OCI-LY7 (cell line): ENCODE results near the gene MYH6. TPM values are rescaled to one million over a fixed set of nuclear protein-coding genes. Genes with fewer than 3 reads are reported as not detected.
"Not testable (repeated sequence)": the region's sequence is repeated elsewhere in the genome, so short reads cannot be mapped to it uniquely, and the experiment has no call there.

Experiments
- BruUV-seq: library from RNA; stranded (reverse); fragments of 400-500 nt; replicated peaks from 2 replicates; lab custom pipeline; 2021; lab: Mats Ljungman, UMichigan
- CTCF ChIA-PET: fragments of 300-600 bp; sonication (Branson Sonifier 250); formaldehyde crosslinking; loops from one replicate; lab custom pipeline; 2022; ENCODE audit warnings: antibody characterized with exemption; ENCODE audit not compliant: unreplicated experiment; lab: Charles Lee
- POLR2A ChIA-PET: fragments of 300-600 bp; sonication (Branson Sonifier 250); formaldehyde crosslinking; loops from one replicate; lab custom pipeline; 2022; ENCODE audit warnings: antibody characterized with exemption; lab: Charles Lee
- DNase-seq: peaks from one replicate; pipeline ENCODE4 v3.0.0-alpha.2; 2015; ENCODE audit warnings: low spot score
- H2AFZ ChIP-seq: fragments of 200-600 bp; sonication (generic), shearing (Covaris generic); 2 replicates; pipeline ENCODE4 v1.6.1; 2014; ENCODE audit warnings: mild to moderate bottlenecking, antibody characterized with exemption, low read length, moderate library complexity
- H3K27ac ChIP-seq: fragments of 200-600 bp; sonication (generic); 2 replicates; pipeline ENCODE4 v1.5.1; 2014; ENCODE audit warnings: mixed run types, low read depth, mild to moderate bottlenecking, moderate library complexity, low read length, inconsistent platforms; ENCODE audit not compliant: poor library complexity, severe bottlenecking
- H3K36me3 ChIP-seq: fragments of 200-600 bp; sonication (generic); 2 replicates; pipeline ENCODE4 v1.6.1; 2014; ENCODE audit warnings: mild to moderate bottlenecking, antibody characterized with exemption, low read length, moderate library complexity, mixed read lengths; ENCODE audit not compliant: insufficient read depth
- H3K4me1 ChIP-seq: fragments of 200-600 bp; sonication (generic); 2 replicates; pipeline ENCODE4 v1.5.1; 2014; ENCODE audit warnings: mild to moderate bottlenecking, low read length; ENCODE audit not compliant: insufficient read depth, poor library complexity, severe bottlenecking
- H3K4me2 ChIP-seq: fragments of 200-600 bp; sonication (generic); 2 replicates; pipeline ENCODE4 v1.6.1; 2014; ENCODE audit warnings: mild to moderate bottlenecking, low read length
- H3K4me3 ChIP-seq: fragments of 200-600 bp; sonication (generic); 2 replicates; pipeline ENCODE4 v1.5.1; 2014; ENCODE audit warnings: mild to moderate bottlenecking, low read depth, low read length; ENCODE audit not compliant: poor library complexity, severe bottlenecking
- H3K79me2 ChIP-seq: fragments of 200-600 bp; sonication (generic); 2 replicates; pipeline ENCODE4 v1.6.1; 2016; ENCODE audit warnings: low read depth, mild to moderate bottlenecking, low read length, moderate library complexity, mixed read lengths; ENCODE audit not compliant: insufficient read depth
- H3K9me2 ChIP-seq: fragments of 200-600 bp; sonication (generic); 2 replicates; pipeline ENCODE4 v1.6.1; 2016; ENCODE audit warnings: mild to moderate bottlenecking, low read length, mixed read lengths; ENCODE audit not compliant: insufficient read depth
- H3K9me3 ChIP-seq: fragments of 200-600 bp; sonication (generic); 2 replicates; pipeline ENCODE4 v1.6.1; 2014; ENCODE audit warnings: mild to moderate bottlenecking, mixed run types, low read length, mixed read lengths
- H4K20me1 ChIP-seq: fragments of 200-600 bp; sonication (generic); 2 replicates; pipeline ENCODE4 v1.6.1; 2014; ENCODE audit warnings: mild to moderate bottlenecking, antibody characterized with exemption, low read length, moderate library complexity, mixed read lengths; ENCODE audit not compliant: insufficient read depth
- EZH2phosphoT487 ChIP-seq: fragments of 200-600 bp; sonication (generic); IDR thresholded peaks from 2 replicates; pipeline ENCODE4 v1.6.1; 2018; ENCODE audit warnings: low read depth, borderline replicate concordance, mild to moderate bottlenecking, mixed run types, antibody characterized with exemption, low read length, moderate library complexity, mixed read lengths
- intact Hi-C: fragments of 100-400 bp; cut with micrococcal nuclease; formaldehyde crosslinking; loops from one replicate; pipeline ENCODE4 v1.10.0; 2022; ENCODE audit not compliant: unreplicated experiment
- total RNA-seq, 2 experiments: library from RNA; depleted of rRNA in 1 of 2; stranded (reverse); fragments of >200 nt in 1 of 2; shearing (Covaris generic) in 1 of 2; gene quantifications; 2 replicates each; pipeline ENCODE4 v1.2.3, GENCODE V29; 2014 to 2022
- TF ChIP-seq, protein P1 (sequence below): fragments of 200-600 bp; sonication (generic); conservative IDR thresholded peaks from 2 replicates; pipeline ENCODE4 v1.5.1; 2014; ENCODE audit warnings: mild to moderate bottlenecking, antibody characterized with exemption, low read length, moderate library complexity, mixed read lengths

MYH6 gene
- total RNA-seq, 2 experiments from 2014 or later: not detected

- no peaks in the 10 kb centered on the region for H4K20me1 ChIP-seq
- H3K79me2 ChIP-seq: no peaks in the 10 kb centered on the region
- TF ChIP-seq, protein P1, sequence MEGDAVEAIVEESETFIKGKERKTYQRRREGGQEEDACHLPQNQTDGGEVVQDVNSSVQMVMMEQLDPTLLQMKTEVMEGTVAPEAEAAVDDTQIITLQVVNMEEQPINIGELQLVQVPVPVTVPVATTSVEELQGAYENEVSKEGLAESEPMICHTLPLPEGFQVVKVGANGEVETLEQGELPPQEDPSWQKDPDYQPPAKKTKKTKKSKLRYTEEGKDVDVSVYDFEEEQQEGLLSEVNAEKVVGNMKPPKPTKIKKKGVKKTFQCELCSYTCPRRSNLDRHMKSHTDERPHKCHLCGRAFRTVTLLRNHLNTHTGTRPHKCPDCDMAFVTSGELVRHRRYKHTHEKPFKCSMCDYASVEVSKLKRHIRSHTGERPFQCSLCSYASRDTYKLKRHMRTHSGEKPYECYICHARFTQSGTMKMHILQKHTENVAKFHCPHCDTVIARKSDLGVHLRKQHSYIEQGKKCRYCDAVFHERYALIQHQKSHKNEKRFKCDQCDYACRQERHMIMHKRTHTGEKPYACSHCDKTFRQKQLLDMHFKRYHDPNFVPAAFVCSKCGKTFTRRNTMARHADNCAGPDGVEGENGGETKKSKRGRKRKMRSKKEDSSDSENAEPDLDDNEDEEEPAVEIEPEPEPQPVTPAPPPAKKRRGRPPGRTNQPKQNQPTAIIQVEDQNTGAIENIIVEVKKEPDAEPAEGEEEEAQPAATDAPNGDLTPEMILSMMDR: no peak
- no peak for TF ChIP-seq EZH2phosphoT487
- ChIA-PET CTCF (no interaction called here), POLR2A (no interaction called here)
- DNase-seq: no peak
- no peak overlapping the region for H3K27ac ChIP-seq
- H2AFZ ChIP-seq: no peak overlapping the region
- no peaks in the 10 kb centered on the region for H3K36me3 ChIP-seq
- H3K9me2 ChIP-seq: no peaks in the 10 kb centered on the region
- no peak overlapping the region for H3K4me3 ChIP-seq
- no peaks in the 10 kb centered on the region for H3K4me1 ChIP-seq
- intact Hi-C loops: no loop called here
- H3K4me2 ChIP-seq: no peak overlapping the region
- no TSS peak for BruUV-seq
- H3K9me3 ChIP-seq: no peaks in the 10 kb centered on the region
These were observed 17.1 kb upstream of the MYH6 start for GRCh38 chr14:23425169-23425568.

- DNase-seq: no peak
- no TSS peak for BruUV-seq
These were observed 15.6 kb upstream of the MYH6 start for GRCh38 chr14:23423657-23424056.

GRCh38 chr14:23421594-23421993 lies 13.5 kb upstream of the MYH6 start:
- no peak overlapping the region for H3K27ac ChIP-seq
- no peaks in the 10 kb centered on the region for H3K4me1 ChIP-seq
- no peak overlapping the region for H3K4me2 ChIP-seq
- DNase-seq: no peak
- no peaks in the 10 kb centered on the region for H3K9me2 ChIP-seq
- no TSS peak for BruUV-seq
- ChIA-PET CTCF (no interaction called here), POLR2A (no interaction called here)
- intact Hi-C loops: no loop called here
- no peaks in the 10 kb centered on the region for H3K79me2 ChIP-seq
- no peaks in the 10 kb centered on the region for H3K9me3 ChIP-seq
- H3K36me3 ChIP-seq: no peaks in the 10 kb centered on the region
- H2AFZ ChIP-seq: no peak overlapping the region
- H3K4me3 ChIP-seq: no peak overlapping the region
- no peaks in the 10 kb centered on the region for H4K20me1 ChIP-seq
- no peak for TF ChIP-seq EZH2phosphoT487
- TF ChIP-seq, protein P1: no peak

More at GRCh38 chr14:23423657-23424056, 15.6 kb upstream of the MYH6 start:
- intact Hi-C loops: no loop called here
- POLR2A ChIA-PET: interaction anchor here (0.6 to 1.2 kb wide), 2 partner anchors 72 to 1621 kb away, joined by 3 read pairs; no protein-coding TSS in a partner anchor
- Histone ChIP-seq H3K36me3 (no peaks in the 10 kb centered on the region), H3K4me2 (no peak overlapping the region), H3K79me2 (no peaks in the 10 kb centered on the region), H3K9me2 (no peaks in the 10 kb centered on the region), H3K27ac (no peak overlapping the region), H2AFZ (no peak overlapping the region), H4K20me1 (no peaks in the 10 kb centered on the region), H3K9me3 (no peaks in the 10 kb centered on the region), H3K4me3 (no peak overlapping the region), H3K4me1 (no peaks in the 10 kb centered on the region)
- CTCF ChIA-PET: interaction anchor here (0.6 kb wide), 1 partner anchor 16 kb away, joined by 6 read pairs; no protein-coding TSS in a partner anchor
- TF ChIP-seq, protein P1: no peak
- no peak for TF ChIP-seq EZH2phosphoT487

DNA sequence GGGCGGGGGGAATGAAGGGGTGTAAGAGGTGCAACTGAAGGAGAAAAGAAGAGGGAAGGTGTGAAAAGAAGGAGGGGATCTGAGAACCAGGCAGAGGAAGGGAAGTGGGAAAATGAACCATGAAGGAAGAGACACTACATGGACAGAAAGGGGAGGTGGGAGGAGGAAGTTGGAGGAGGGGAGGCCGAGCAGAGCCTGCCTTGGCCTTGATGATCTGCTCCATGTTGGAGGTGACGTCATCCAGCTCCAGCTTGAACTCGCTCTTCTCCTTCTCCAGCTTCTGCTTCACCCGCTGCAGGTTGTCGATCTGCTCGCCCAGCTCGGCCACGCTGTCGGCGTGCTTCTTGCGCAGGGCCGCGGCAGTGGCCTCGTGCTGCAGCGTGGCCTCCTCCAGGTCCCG lies 11.6 kb upstream of the MYH6 start:
- H4K20me1 ChIP-seq, H3K4me3 ChIP-seq, H3K79me2 ChIP-seq, DNase-seq, POLR2A ChIA-PET, BruUV-seq, H3K9me2 ChIP-seq, H3K27ac ChIP-seq, H3K4me2 ChIP-seq, H3K4me1 ChIP-seq, H3K36me3 ChIP-seq, H3K9me3 ChIP-seq, H2AFZ ChIP-seq, CTCF ChIA-PET, intact Hi-C loops: not testable (repeated sequence)
